Subcutaneous adipose tissue (tissue), 4 donors: Measurements from ENCODE around the gene GABRD. TPM values are rescaled to one million over a fixed set of nuclear protein-coding genes. Genes with fewer than 3 reads are reported as not detected.

ENCODE experiments used
- total RNA-seq, 4 donors: library from RNA; depleted of rRNA; stranded (reverse); fragments of >200 nt; gene quantifications; one replicate each; pipeline ENCODE4 v1.1.0, GENCODE V29; 2016
- TF ChIP-seq, protein P1 (sequence below): fragments of 450-650 bp; IDR thresholded peaks from one replicate; pipeline ENCODE4 v1.5.1; 2016; ENCODE audit warnings: low read depth, mild to moderate bottlenecking, control low read depth, antibody characterized with exemption, moderate library complexity

GABRD gene
- total RNA-seq, 4 donors from 2014 or later = 1.3 TPM; not detected in 3

DNA sequence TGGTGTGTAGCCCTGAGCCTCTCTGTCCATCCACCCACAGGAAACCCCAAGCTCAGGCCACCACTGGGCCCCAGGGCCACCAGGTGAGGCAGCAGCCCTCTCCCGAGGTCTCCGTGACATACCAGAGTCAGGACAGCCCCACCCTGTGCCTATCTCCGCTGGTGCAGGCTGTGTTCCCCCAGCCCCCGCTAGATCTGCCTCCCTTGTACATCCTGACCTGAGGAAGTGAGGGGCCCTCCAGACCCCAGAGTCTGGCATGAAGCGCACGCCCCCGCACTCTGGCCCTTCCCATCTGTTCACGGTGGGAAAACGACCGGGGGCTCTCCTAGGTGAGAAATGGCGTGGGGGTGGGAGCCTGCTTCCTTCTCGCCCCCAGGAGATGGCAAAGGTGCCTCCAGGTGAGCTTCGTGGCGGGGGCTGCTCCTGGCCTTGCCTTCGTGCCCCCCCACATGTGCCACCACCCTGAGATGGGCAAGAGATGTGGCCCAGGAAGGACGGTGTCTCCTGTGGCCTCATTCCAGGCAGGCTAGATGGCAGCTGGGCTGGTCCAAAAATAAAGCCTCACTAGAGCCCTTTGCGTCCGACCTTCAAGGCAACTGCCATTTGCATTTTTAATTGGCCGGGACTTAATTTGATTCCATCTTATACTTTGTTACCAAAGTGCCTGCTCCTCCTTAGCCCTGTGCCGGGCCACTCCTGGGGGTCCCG, 3.1 kb downstream of the GABRD start:
- TF ChIP-seq, protein P1, sequence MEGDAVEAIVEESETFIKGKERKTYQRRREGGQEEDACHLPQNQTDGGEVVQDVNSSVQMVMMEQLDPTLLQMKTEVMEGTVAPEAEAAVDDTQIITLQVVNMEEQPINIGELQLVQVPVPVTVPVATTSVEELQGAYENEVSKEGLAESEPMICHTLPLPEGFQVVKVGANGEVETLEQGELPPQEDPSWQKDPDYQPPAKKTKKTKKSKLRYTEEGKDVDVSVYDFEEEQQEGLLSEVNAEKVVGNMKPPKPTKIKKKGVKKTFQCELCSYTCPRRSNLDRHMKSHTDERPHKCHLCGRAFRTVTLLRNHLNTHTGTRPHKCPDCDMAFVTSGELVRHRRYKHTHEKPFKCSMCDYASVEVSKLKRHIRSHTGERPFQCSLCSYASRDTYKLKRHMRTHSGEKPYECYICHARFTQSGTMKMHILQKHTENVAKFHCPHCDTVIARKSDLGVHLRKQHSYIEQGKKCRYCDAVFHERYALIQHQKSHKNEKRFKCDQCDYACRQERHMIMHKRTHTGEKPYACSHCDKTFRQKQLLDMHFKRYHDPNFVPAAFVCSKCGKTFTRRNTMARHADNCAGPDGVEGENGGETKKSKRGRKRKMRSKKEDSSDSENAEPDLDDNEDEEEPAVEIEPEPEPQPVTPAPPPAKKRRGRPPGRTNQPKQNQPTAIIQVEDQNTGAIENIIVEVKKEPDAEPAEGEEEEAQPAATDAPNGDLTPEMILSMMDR = no peak

DNA sequence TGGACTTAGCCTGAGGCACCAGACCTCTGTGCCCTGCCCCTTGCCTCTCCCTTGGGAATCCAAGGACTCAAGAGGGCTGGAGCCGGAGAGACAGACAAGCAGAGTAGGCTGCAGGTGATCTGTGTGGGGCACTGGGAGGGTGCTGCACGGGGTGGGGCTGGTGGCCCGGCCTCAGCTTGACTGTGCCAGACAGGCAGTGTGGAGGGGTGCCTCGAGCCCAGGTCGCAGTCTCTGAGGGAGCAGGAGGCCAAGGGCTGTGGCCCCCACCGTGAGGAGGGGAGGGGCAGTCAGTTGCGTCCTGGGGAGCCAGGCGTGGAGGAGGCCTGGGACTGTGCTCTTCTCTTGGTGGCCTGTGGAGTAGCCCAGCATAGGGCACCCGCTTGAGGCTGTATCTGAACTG, 4.0 kb downstream of the GABRD start:
- TF ChIP-seq, protein P1 = no peak

GRCh38 chr1:2024451-2024850, 5.3 kb downstream of the GABRD start:
- TF ChIP-seq, protein P1 = no peak

GRCh38 chr1:2024887-2025286, 5.7 kb downstream of the GABRD start:
- TF ChIP-seq, protein P1 = no peak

GRCh38 chr1:2025491-2025981, 6.4 kb downstream of the GABRD start:
- TF ChIP-seq, protein P1 = no peak

DNA sequence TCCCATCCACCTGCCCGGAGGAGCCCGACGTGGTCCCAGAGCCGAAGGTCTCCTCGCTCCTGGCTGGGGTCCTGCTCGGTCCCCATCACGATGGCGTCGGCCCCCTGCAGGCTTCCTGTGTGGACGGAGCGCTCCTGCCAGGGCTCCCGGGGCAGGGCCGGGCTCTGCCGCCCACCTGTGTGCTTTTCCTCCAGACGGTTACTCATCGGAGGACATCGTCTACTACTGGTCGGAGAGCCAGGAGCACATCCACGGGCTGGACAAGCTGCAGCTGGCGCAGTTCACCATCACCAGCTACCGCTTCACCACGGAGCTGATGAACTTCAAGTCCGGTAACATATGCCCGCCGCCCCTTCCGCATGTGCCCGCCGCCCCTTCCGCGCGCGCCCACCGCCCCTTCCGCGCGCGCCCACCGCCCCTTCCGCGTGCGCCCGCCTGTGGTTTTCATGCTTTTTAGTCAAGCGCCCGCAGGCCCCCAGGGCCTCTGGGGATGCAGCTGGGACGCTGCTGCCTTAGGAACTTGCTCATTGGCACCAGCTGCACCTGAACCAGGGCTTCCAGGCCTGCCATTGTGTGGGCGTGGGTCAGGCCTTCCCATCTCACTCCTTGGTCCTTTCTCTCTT, 8.9 kb downstream of the GABRD start:
- TF ChIP-seq, protein P1 = no peak

GRCh38 chr1:2028870-2029560, 9.9 kb downstream of the GABRD start:
- TF ChIP-seq, protein P1 = no peak
